MCF 10A (cell line): ENCODE measurements around the gene USB1. TPM values are rescaled to one million over a fixed set of nuclear protein-coding genes. Genes with fewer than 3 reads are reported as not detected.

Experiments
- BruUV-seq: library from RNA; stranded (reverse); fragments of 400-500 nt; replicated peaks from 2 replicates; lab custom pipeline; 2021; lab: Mats Ljungman, UMichigan
- CTCF ChIA-PET: fragments of 300-600 bp; sonication (Branson Sonifier 250); formaldehyde crosslinking; extraction: SDS; loops from one replicate; lab custom pipeline; 2021; ENCODE audit warnings: antibody characterized with exemption, inconsistent platforms; lab: Yijun Ruan, JAX
- POLR2A ChIA-PET: fragments of 300-600, 350-650 bp; sonication (Branson Sonifier 250); formaldehyde crosslinking; extraction: SDS; loops from one replicate; lab custom pipeline; 2020; ENCODE audit warnings: antibody characterized with exemption, inconsistent platforms; lab: Yijun Ruan, JAX
- DNase-seq: peaks from one replicate; pipeline ENCODE4 v3.0.0-alpha.2; 2018; ENCODE audit not compliant: unreplicated experiment
- H3K27ac Mint-ChIP-seq: one replicate; pipeline ENCODE4 v1.8.0; 2022; ENCODE audit warnings: mild to moderate bottlenecking, low read depth, mixed read lengths; ENCODE audit not compliant: unreplicated experiment
- H3K27me3 Mint-ChIP-seq: one replicate; pipeline ENCODE4 v1.8.0; 2022; ENCODE audit warnings: mixed read lengths; ENCODE audit not compliant: insufficient read depth, unreplicated experiment
- H3K36me3 Mint-ChIP-seq: one replicate; pipeline ENCODE4 v1.8.0; 2022; ENCODE audit warnings: mild to moderate bottlenecking, moderate library complexity, mixed read lengths; ENCODE audit not compliant: insufficient read depth, unreplicated experiment
- H3K4me1 Mint-ChIP-seq: one replicate; pipeline ENCODE4 v1.8.0; 2022; ENCODE audit warnings: mixed read lengths; ENCODE audit not compliant: insufficient read depth, unreplicated experiment
- H3K4me3 Mint-ChIP-seq: one replicate; pipeline ENCODE4 v1.8.0; 2022; ENCODE audit warnings: mild to moderate bottlenecking, moderate library complexity, mixed read lengths; ENCODE audit not compliant: unreplicated experiment
- H3K9me3 Mint-ChIP-seq: one replicate; pipeline ENCODE4 v1.8.0; 2022; ENCODE audit warnings: mixed read lengths; ENCODE audit not compliant: unreplicated experiment
- CTCF ChIP-seq: fragments of 200-600 bp; IDR thresholded peaks from one replicate; pipeline ENCODE4 v1.8.0; 2022; ENCODE audit warnings: antibody characterized with exemption, mild to moderate bottlenecking; ENCODE audit not compliant: unreplicated experiment
- intact Hi-C: fragments of 100-400 bp; cut with micrococcal nuclease; formaldehyde crosslinking; loops from 2 replicates; pipeline ENCODE4 v1.14.1; 2022
- total RNA-seq: library from RNA; stranded (reverse); gene quantifications from 2 replicates; pipeline ENCODE4 v1.2.3, GENCODE V29; 2022

Gene USB1
- total RNA-seq, 1 experiment from 2014 or later = 49.2 TPM

GRCh38 chr16:58056580-58056979 is 55.4 kb downstream of the USB1 start:
- no TSS peak for BruUV-seq
- Mint-ChIP-seq H3K4me3 (no peak overlapping the region), H3K36me3 (no peaks in the 10 kb centered on the region), H3K27ac (no peak overlapping the region), H3K9me3 (no peaks in the 10 kb centered on the region), H3K27me3 (peaks cover 11% of the 10 kb centered on the region), H3K4me1 (no peaks in the 10 kb centered on the region)
- intact Hi-C loops = no loop called here
- CTCF ChIA-PET = interaction anchor here (0.7 kb wide), 1 partner anchor 179 kb away, joined by 3 read pairs; no protein-coding TSS in a partner anchor
- POLR2A ChIA-PET = interaction anchor here (0.6 kb wide), 1 partner anchor 42 kb away, joined by 3 read pairs; no protein-coding TSS in a partner anchor
- TF ChIP-seq CTCF = no peak
- DNase-seq = no peak

- Mint-ChIP-seq H3K36me3 (no peaks in the 10 kb centered on the region), H3K4me1 (no peaks in the 10 kb centered on the region), H3K9me3 (no peaks in the 10 kb centered on the region), H3K4me3 (no peak overlapping the region), H3K27ac (no peak overlapping the region), H3K27me3 (peaks cover 11% of the 10 kb centered on the region)
- intact Hi-C loops = no loop called here
- no peak for TF ChIP-seq CTCF
- no TSS peak for BruUV-seq
- ChIA-PET POLR2A (no interaction called here), CTCF (no interaction called here)
- DNase-seq = no peak
Measured at GRCh38 chr16:58057121-58057520, 55.9 kb downstream of the USB1 start.

- no TSS peak for BruUV-seq
- Mint-ChIP-seq H3K4me1 (no peaks in the 10 kb centered on the region), H3K9me3 (no peaks in the 10 kb centered on the region), H3K27ac (no peak overlapping the region), H3K4me3 (no peak overlapping the region), H3K27me3 (peaks cover 11% of the 10 kb centered on the region), H3K36me3 (no peaks in the 10 kb centered on the region)
- DNase-seq = no peak
- TF ChIP-seq CTCF = no peak
- CTCF ChIA-PET = interaction anchor here (0.6 kb wide), 1 partner anchor 38 kb away, joined by 3 read pairs; no protein-coding TSS in a partner anchor
- POLR2A ChIA-PET = no interaction called here
- intact Hi-C loops = no loop called here
Measured at GRCh38 chr16:58057784-58058183, 56.6 kb downstream of the USB1 start.

DNA sequence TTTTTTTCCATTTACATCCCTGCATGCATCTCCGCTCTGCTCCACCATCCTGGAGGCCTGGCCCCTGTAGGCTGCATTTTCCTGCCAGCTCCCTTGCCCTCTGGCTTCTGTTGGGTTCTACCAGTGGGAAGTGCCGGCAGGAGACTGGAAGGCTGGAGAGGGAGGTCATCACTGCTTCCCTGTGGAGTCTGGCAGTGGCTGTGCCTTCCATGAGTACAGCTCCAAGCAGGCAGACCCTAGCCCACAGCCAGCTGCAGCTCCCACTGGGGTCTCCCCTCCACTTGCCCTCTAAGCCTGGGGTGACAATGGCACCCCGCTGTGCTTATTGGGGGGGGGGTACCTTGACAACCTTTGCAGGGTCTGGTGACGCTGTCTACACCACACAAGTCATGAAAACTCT is 61.6 kb downstream of the USB1 start:
- intact Hi-C loops = no loop called here

More for the DNA sequence above, 61.6 kb downstream of the USB1 start:
- H3K9me3 Mint-ChIP-seq = no peaks in the 10 kb centered on the region
- no peaks in the 10 kb centered on the region for H3K4me1 Mint-ChIP-seq
- no peaks in the 10 kb centered on the region for H3K36me3 Mint-ChIP-seq
- ChIA-PET POLR2A (no interaction called here), CTCF (interaction anchor here (0.6 to 1.1 kb wide), 2 partner anchors 38 to 47 kb away, joined by 3 to 4 read pairs; no protein-coding TSS in a partner anchor)
- no peak for DNase-seq
- no peak for TF ChIP-seq CTCF
- no TSS peak for BruUV-seq
- H3K27me3 Mint-ChIP-seq = peaks cover 11% of the 10 kb centered on the region
- no peak overlapping the region for H3K4me3 Mint-ChIP-seq
- H3K27ac Mint-ChIP-seq = no peak overlapping the region
